ENCODE data around the gene TMEM63A.

The TMEM63A gene

GRCh38 chr1:225866981-225867380, 15.2 kb downstream of the TMEM63A start:
- no peak for DNase-seq (ENCODE audit: low read depth)

DNA sequence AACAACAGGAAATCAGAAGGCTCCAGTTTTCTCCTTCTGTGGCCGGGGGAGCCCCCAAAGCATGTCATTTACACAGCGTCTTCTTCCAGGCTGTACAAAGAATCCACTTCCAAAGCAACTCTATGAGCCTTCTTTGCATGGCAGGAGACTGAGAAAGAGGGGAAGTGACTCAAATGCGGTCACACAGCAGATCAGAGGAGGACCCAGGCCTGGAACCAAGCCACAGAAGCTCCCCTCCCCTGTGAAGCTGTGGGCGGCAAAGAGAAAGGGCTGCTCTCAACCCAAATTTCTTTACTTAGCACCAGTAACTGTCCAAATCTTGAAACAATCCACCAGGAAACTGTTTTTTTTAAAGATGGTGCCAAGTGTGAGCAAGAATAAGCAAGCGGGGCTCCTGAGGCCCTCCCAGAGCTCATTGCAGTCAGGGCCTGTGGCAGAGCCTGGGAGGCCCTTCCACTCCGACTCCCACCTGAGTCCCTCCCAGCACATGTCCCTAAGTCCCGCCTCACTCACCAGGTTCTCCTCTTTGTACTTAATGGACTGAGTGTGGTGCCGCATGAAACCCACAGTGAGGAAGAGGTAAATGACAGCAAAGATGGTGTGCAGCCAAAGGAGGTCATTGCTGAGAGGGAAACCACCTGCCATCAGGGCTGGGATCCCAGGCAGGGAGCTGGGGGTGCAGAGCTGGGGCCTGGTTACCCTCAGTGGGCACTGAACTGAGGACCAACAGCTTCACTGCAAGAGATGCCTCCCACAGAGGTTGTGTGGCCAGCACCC, 15.9 kb downstream of the TMEM63A start:
- DNase-seq (ENCODE audit: low read depth): peak; percentile 62

DNA sequence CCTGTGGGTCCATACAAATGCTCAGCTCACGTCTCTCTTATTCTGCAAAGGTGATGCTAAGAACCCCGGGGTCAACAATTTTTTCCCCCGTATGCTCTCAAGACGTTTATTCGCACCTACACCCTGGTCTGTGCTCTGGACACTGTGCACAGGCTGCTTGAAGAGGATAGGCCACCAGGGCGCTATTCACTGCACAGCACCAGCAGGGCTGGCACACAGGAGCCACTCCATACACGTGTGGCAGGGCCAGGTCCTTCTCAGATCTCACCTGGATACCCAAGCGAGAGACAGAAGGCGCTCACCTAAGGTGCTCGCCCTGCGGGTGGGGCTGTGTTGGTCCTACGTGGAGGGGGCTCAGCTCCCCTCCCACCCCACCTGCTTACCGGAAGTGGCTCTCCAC, 16.7 kb downstream of the TMEM63A start:
- no peak for DNase-seq (ENCODE audit: low read depth)

DNA sequence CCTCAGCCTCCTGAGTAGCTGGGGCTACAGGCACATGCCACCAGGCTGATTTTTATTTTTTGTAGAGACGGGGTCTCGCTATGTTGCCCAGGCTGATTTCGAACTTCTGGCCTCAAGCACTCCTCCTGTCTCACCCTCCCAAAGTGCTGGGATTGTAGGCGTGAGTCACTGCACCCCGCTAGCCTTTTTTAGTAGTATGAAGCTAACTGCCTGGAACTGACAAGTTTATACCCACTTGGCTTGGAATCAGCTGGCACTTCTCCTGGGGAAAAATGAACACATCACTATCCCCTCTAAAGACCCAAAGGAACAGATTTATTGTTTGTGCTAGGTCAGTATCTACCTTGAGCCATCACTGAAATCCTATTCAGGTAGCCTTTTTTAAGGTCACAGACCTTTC, 19.0 kb downstream of the TMEM63A start:
- no peak for DNase-seq (ENCODE audit: low read depth)

- no peak for DNase-seq (ENCODE audit: low read depth)
These were observed 19.6 kb downstream of the TMEM63A start for GRCh38 chr1:225862581-225862950.

DNA sequence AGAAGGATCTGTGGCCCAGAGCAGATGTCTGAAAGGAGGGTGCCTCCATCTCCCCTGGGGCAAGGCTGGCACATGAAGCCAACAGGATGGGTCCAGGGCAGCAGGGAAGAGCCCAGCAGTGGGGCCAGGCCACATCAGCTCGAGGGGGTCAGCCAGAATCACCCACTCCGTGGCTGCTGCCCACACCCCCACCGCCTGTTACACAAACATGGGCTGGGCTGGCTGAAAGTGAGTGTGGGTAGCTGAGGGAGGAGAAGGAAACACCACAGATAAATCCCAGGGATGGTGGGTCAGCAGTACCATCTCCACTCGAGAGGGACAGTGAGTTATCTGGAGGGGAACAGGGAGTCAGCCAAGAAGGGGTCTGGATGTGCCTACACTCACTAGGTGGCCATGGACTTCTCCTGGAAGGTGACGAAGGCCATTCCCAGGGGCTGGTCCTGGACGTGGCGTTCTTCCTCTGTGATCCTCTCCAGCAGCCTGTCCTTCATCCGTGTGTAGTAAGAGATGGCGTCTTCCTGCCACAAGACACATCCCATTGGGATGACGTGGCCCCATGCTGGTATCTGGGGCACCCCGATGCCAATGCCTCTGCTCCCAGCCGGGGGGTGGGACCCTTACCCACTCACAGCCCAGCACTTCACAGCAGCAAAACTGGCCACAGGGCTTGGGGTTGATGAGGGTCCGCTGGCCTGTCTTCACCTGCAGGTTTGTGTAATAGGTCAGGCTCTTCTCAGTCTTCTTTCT, 20.2 kb downstream of the TMEM63A start:
- DNase-seq (ENCODE audit: low read depth): no peak

DNA sequence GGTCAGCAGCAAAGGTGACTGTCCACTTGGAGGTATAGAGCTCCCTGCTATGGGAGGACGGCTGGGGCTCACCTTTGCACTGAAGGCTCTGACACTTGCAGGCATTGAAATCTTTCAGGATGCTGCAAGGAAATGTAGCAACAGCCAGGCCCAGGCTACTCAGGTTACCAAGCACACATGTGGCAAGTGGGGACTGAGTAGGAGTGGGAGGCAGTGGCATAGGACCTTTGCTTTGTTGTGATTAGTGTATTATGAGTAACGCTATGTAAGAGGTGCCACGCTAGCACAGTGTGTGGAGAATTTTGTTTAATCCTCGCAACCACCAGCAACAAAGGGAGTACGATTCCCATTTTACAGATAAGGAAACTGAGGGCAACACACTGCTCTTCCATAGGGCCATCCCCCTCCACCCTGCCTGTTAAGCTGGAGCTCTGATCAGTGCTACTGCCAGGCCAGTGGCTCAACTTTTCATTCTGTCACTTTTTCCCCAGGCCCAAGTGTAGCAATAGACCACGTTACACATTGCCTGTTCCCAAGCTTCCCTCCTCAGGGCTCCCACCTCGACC, 21.2 kb downstream of the TMEM63A start:
- DNase-seq (ENCODE audit: low read depth): no peak

- DNase-seq (ENCODE audit: low read depth): no peak
These were observed 22.1 kb downstream of the TMEM63A start for GRCh38 chr1:225860107-225860506.

GRCh38 chr1:225859151-225859550, 23.0 kb downstream of the TMEM63A start:
- DNase-seq (ENCODE audit: low read depth): no peak

GRCh38 chr1:225857256-225857655, 24.9 kb downstream of the TMEM63A start:
- no peak for DNase-seq (ENCODE audit: low read depth)

DNA sequence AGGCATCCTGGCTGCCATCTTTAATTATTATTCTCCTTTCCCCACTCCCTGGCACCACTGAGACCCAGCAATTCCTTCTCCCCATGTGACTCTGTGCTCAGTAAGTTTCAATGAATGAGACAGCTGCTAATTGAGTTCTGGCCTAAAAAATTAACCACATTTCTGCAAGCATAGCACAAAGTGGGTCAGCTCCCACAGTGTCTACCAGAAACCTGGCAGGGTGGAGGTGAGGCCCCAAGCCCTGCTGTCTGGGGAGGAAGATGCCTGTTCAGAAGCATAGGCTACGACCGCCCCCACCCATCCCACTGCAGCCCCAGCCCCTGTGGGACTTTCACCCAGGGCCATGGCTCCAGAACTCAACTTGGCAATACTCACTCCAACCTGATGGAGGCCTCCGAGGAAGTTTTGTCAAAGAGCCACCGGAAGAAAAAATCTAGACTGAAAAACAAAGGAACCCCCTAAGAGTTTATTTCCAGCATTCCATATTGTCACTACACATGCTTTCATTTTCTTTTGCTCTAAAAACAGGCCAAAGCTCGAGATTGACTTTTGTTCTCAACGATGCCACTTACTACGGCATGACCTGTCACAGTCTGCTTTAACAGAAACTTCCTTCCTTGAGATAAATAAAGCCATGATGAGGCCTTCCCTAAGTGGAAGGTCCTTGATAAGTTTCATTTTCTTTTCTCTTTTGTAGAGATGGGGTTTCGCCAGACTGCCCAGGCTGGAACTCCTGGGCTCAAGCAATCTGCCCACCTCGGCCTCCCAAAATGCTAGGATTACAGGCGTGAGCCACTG, 26.5 kb downstream of the TMEM63A start:
- no peak for DNase-seq (ENCODE audit: low read depth)

DNA sequence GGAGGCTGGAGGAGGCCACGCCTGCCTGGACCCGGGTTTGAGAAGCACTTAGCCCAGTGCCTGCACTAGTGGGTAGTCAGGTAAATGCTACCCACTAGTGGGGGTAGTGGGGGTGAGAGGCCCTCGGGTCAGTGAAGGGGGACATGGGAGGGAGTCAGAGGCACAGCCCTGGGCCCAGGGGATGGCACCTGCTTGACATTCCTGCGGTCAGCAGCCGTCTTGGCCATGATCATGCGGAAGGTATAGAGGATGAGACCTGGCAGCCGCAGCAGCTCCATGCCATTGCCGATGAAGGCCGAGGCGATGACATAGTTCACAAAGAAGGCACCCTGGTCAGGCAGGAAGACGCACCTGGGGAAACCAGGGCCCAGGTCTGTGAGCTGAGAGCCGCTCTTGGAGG, 28.7 kb downstream of the TMEM63A start:
- DNase-seq (ENCODE audit: low read depth): no peak

GRCh38 chr1:225852413-225853124, 29.6 kb downstream of the TMEM63A start:
- DNase-seq (ENCODE audit: low read depth): no peak

- no peak for DNase-seq (ENCODE audit: low read depth)
These were observed 30.4 kb downstream of the TMEM63A start for GRCh38 chr1:225851805-225852204.

- DNase-seq (ENCODE audit: low read depth): no peak
These were observed 31.8 kb downstream of the TMEM63A start for GRCh38 chr1:225850370-225850769.

- DNase-seq (ENCODE audit: low read depth): no peak
These were observed 32.3 kb downstream of the TMEM63A start for GRCh38 chr1:225849925-225850324.

DNA sequence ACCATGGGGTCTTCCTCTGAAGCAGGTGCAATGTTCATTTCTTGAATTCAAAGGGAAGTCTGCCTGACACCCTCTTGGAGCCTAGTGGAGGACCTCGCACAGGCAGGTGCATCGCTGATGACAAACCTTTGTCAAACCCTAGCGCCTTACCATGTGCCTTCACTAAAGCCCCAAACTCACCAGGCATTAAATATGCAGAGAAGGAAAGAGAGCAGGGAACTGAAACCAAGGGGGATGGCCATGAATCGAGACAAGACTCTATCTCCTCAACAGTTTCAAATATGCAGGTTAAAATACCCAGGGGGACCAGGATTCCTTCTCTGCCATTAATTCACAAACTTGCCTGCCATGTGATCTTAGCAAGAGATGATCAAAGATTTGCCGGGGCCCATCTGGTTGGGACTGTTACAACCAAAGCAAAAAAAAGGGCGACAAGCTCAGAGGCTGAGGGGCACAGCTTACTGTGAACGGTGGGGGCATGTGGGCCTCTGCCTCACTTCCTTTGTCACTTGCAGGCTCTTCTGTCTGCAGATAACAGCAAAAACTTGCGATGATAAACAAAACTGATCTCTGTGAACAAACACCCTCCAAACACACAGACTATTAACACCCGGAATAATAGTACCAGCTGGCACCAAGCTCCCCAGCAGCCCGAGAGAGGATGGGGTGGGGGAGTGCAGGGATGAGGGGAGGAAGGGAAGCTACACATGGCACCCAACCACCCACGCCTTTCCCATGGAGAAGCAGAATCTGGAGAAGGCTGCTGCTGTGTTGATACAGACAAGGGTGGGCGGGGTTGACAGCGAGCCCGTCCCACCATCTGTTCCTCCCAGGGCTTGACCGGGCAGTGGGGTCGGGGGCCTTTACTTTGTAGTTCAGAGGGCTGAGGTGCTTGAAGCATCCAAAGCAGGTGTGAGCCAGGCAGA, 33.9 kb downstream of the TMEM63A start:
- DNase-seq (ENCODE audit: low read depth): no peak

DNA sequence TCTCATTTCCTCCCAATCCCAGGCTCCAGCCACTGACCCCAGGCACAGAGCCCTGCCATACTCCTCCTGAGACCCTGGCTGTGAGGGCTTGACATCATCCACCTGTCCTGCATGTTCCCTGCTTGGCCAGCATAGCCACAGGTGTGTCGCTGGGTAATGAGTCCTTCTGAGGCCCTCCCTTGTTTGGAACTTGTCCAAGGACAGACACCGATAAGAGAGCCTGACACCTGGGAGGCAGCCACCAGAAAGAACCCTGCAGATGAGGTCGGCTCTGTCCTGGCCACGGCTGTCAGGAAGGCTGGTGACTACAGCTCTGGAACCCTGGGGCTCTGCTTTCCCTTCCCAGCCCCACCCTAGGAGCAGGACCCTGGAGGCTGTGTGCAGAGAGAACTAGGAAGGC, 34.6 kb downstream of the TMEM63A start:
- DNase-seq (ENCODE audit: low read depth): no peak

DNA sequence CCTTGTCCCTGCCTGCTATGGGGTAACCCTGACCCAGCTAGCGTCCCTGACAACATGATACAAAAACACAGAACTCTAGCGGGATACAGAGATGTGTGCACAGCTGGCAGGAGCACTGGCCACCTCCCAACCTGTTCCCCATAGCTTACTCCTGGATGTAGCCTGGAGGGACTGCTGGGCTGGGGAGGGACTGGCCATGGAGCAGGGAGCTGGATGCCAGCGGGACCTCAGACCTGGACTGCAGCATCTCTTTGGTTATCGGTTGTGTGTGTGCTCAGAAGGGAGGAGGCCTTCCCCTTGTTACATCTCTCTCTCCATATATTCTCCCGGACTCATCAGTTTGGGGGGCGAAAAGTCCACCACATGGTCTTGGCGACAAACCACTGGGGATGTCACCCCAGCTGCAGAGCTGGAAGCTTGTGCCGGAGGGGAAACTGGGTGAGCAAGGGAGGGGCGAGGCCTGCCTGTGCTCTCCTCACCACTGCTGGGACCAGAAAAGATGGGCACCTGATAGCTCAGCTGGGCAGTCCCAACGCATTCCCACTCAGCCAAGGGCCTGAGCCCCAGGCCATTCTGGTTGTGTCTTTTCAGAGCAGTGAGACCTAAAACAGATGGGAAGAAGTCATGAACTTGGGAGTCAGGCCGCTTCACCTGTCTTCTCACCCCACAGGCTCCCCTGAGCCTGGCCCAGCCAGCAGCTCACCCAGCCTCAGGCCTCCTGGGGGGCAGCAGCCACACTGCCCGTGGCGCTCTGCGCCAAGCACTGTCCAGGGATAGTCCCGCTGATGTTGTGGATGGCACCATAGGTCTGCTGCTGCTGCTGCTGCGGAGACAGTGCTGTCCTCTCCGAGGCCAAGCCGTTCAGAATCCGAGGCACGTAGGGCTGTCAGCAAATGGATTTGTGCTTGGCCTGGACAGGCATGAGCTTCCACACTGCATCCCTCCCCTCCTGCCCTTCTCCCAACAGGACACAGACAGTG, 35.6 kb downstream of the TMEM63A start:
- DNase-seq (ENCODE audit: low read depth): no peak

Measured in activated T-cell treated with anti-CD3 and anti-CD28 coated beads for 24 hours (primary cell).